ENCODE data around the gene ENOX1.
A peak's percentile ranks its signal among the peaks of the same experiment; 100 is the strongest.
"Not testable (repeated sequence)": the region's sequence is repeated elsewhere in the genome, so short reads cannot be mapped to it uniquely, and the experiment has no call there.

The ENOX1 gene

GRCh38 chr13:43786766-43787517 is at the start of gene ENOX1:
Gene ENOX1 (minus strand): TSS chr13:43786972.
- DNase-seq (ENCODE audit: low read depth in 3 of 3) = peak in 1 of 3 experiments; percentile 3

GRCh38 chr13:43835701-43836100 is 48.9 kb upstream of the ENOX1 start:
- no peak for DNase-seq (ENCODE audit: low read depth in 3 of 3)

- DNase-seq (ENCODE audit: low read depth in 3 of 3) = no peak
These were observed 44.3 kb upstream of the ENOX1 start for GRCh38 chr13:43831088-43831487.

- no peak for DNase-seq (ENCODE audit: low read depth in 3 of 3)
These were observed 43.7 kb upstream of the ENOX1 start for GRCh38 chr13:43830497-43830881.

GRCh38 chr13:43824656-43825055 is 37.9 kb upstream of the ENOX1 start:
- not testable (repeated sequence) for DNase-seq (ENCODE audit: low read depth in 3 of 3)

GRCh38 chr13:43822969-43823368 is 36.2 kb upstream of the ENOX1 start:
- no peak for DNase-seq (ENCODE audit: low read depth in 3 of 3)

GRCh38 chr13:43816401-43816889 is 29.7 kb upstream of the ENOX1 start:
- no peak for DNase-seq (ENCODE audit: low read depth in 3 of 3)

GRCh38 chr13:43815204-43815603 is 28.4 kb upstream of the ENOX1 start:
- DNase-seq (ENCODE audit: low read depth in 3 of 3) = no peak

- DNase-seq (ENCODE audit: low read depth in 3 of 3) = no peak
These were observed 21.9 kb upstream of the ENOX1 start for GRCh38 chr13:43808676-43809075.

- DNase-seq (ENCODE audit: low read depth in 3 of 3) = no peak
These were observed 18.9 kb upstream of the ENOX1 start for GRCh38 chr13:43805681-43806128.

- no peak for DNase-seq (ENCODE audit: low read depth in 3 of 3)
These were observed 18.3 kb upstream of the ENOX1 start for GRCh38 chr13:43805071-43805468.

GRCh38 chr13:43804461-43805070 is 17.8 kb upstream of the ENOX1 start:
- no peak for DNase-seq (ENCODE audit: low read depth in 3 of 3)

GRCh38 chr13:43802511-43802910 is 15.7 kb upstream of the ENOX1 start:
- no peak for DNase-seq (ENCODE audit: low read depth in 3 of 3)

GRCh38 chr13:43800828-43801227 is 14.1 kb upstream of the ENOX1 start:
- no peak for DNase-seq (ENCODE audit: low read depth in 3 of 3)

GRCh38 chr13:43799191-43799590 is 12.4 kb upstream of the ENOX1 start:
- DNase-seq (ENCODE audit: low read depth in 3 of 3) = no peak

GRCh38 chr13:43797869-43798268 is 11.1 kb upstream of the ENOX1 start:
- no peak for DNase-seq (ENCODE audit: low read depth in 3 of 3)

- no peak for DNase-seq (ENCODE audit: low read depth in 3 of 3)
These were observed 10.4 kb upstream of the ENOX1 start for GRCh38 chr13:43797159-43797558.

- no peak for DNase-seq (ENCODE audit: low read depth in 3 of 3)
These were observed 7.6 kb upstream of the ENOX1 start for GRCh38 chr13:43794416-43794815.

GRCh38 chr13:43792076-43792881 is 5.5 kb upstream of the ENOX1 start:
- no peak for DNase-seq (ENCODE audit: low read depth in 3 of 3)

- DNase-seq (ENCODE audit: low read depth in 3 of 3) = no peak
These were observed 1.2 kb upstream of the ENOX1 start for GRCh38 chr13:43787997-43788396.

GRCh38 chr13:43787518-43787891 is 733 bp upstream of the ENOX1 start:
- DNase-seq (ENCODE audit: low read depth in 3 of 3) = no peak

- DNase-seq (ENCODE audit: low read depth in 3 of 3) = no peak
These were observed 353 bp downstream of the ENOX1 start for GRCh38 chr13:43786472-43786765.
